DOHH2 (cell line): ENCODE measurements around the gene DACH1.

ENCODE experiments used
- EZH2phosphoT487 ChIP-seq: fragments of 200-600 bp; sonication (generic); IDR thresholded peaks from 2 replicates; pipeline ENCODE4 v1.6.1; 2017; ENCODE audit warnings: borderline replicate concordance, mild to moderate bottlenecking, antibody characterized with exemption, low read length, moderate library complexity, mixed read lengths
- TF ChIP-seq, protein P1 (sequence below): fragments of 200-600 bp; sonication (generic); IDR thresholded peaks from one replicate; pipeline ENCODE4 v1.5.1; 2014; ENCODE audit warnings: antibody characterized with exemption, mild to moderate bottlenecking, low read depth, low read length; ENCODE audit not compliant: poor library complexity, severe bottlenecking

DNA sequence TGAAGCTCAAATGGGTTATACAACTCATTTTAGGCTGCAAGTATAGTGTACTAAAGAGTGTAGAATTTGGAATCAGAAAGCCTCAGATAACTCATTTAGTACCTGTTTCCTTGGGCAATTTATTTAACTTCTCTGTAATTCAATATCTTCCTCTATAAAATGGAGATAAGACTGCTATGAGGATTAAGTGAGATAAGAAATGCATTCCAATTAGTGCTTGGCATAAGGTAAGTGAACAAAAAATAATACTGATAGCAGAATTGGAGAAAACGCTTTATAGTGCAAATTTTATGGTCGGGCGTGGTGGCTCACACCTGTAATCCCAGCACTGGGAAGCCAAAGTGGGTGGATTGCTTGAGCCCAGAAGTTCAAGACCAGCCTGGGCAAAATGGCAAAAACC lies 25.0 kb downstream of the DACH1 start:
- TF ChIP-seq, protein P1, sequence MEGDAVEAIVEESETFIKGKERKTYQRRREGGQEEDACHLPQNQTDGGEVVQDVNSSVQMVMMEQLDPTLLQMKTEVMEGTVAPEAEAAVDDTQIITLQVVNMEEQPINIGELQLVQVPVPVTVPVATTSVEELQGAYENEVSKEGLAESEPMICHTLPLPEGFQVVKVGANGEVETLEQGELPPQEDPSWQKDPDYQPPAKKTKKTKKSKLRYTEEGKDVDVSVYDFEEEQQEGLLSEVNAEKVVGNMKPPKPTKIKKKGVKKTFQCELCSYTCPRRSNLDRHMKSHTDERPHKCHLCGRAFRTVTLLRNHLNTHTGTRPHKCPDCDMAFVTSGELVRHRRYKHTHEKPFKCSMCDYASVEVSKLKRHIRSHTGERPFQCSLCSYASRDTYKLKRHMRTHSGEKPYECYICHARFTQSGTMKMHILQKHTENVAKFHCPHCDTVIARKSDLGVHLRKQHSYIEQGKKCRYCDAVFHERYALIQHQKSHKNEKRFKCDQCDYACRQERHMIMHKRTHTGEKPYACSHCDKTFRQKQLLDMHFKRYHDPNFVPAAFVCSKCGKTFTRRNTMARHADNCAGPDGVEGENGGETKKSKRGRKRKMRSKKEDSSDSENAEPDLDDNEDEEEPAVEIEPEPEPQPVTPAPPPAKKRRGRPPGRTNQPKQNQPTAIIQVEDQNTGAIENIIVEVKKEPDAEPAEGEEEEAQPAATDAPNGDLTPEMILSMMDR: no peak
- TF ChIP-seq EZH2phosphoT487: no peak
